Epithelial cell of esophagus (primary cell): ENCODE data around the gene DHPS.
"Not testable (repeated sequence)": the region's sequence is repeated elsewhere in the genome, so short reads cannot be mapped to it uniquely, and the experiment has no call there.

Experiments
- DNase-seq: peaks from one replicate; pipeline ENCODE4 v3.0.0; 2010; ENCODE audit warnings: low read depth
- H3K4me3 ChIP-seq: 2 replicates; pipeline ENCODE4 v1.5.1; 2011; ENCODE audit warnings: mild to moderate bottlenecking, low read length, control low read depth
- CTCF ChIP-seq: IDR thresholded peaks from 2 replicates; pipeline ENCODE4 v1.5.1; 2011; ENCODE audit warnings: low read depth, mild to moderate bottlenecking, low read length, control low read depth, inconsistent platforms; ENCODE audit not compliant: insufficient read depth; ENCODE audit errors: missing control alignments

DHPS gene

GRCh38 chr19:12652219-12652618, 29.5 kb downstream of the DHPS start:
- no peak overlapping the region for H3K4me3 ChIP-seq
- DNase-seq, result no peak
- TF ChIP-seq CTCF, result no peak

DNA sequence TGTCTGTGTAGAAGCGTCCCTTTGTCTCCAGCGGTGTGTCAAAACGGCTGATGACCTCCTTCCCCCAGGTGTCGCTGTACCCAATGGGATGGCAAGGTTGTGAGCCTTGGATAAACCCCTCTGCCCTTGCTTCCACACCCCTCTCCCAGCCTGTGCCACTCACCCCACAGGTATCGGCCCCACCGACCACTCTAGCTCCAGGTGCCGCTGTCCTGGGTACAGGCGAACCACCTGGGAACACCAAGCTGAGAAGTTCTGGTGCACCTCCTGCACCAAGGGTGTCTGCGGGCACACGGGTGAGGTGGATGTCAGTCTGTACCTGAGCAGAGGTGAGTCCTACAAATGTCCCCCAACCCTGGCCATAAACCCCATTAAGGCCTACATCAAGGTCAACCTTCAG, 31.7 kb downstream of the DHPS start:
- TF ChIP-seq CTCF, result no peak
- H3K4me3 ChIP-seq, result no peak overlapping the region
- DNase-seq, result no peak

GRCh38 chr19:12648088-12648487, 33.6 kb downstream of the DHPS start:
- peak overlapping the region; percentile 30 for H3K4me3 ChIP-seq
- TF ChIP-seq CTCF, result no peak
- DNase-seq, result no peak

GRCh38 chr19:12647490-12648071, 34.1 kb downstream of the DHPS start:
- peak overlapping the region; percentile 30 for H3K4me3 ChIP-seq

GRCh38 chr19:12647047-12647446, 34.6 kb downstream of the DHPS start:
- DNase-seq, result no peak
- H3K4me3 ChIP-seq, result no peak overlapping the region
- TF ChIP-seq CTCF, result no peak

More at GRCh38 chr19:12647490-12648071, 34.1 kb downstream of the DHPS start:
- DNase-seq, result peak; percentile 66
- TF ChIP-seq CTCF, result no peak

GRCh38 chr19:12646551-12646950, 35.1 kb downstream of the DHPS start:
- DNase-seq, result no peak
- no peak for TF ChIP-seq CTCF
- no peak overlapping the region for H3K4me3 ChIP-seq

GRCh38 chr19:12643716-12644115, 38.0 kb downstream of the DHPS start:
- not testable (repeated sequence) for H3K4me3 ChIP-seq, DNase-seq
